ENCODE results near the gene AQP10.
"Not testable (repeated sequence)": the region's sequence is repeated elsewhere in the genome, so short reads cannot be mapped to it uniquely, and the experiment has no call there.

AQP10 gene

DNA sequence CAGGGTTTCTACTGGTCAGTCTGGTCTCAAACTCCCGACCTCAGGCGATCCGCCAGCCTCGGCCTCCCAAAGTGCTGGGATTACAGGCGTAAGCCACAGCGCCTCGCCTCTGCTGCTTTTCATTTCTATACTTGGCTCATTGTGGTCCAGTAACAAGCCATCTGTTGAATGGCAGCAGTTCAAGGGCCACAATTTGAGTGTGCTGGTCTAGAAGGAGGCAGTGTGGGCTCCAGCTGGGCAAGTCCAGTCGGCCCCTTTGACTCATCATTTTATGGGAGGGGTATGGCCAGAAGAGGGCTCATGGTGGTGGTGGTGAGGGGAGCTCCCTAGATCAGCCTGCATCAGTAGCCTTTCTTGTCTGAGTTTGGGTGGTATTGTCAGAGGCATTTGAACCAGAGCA is 37.6 kb downstream of the AQP10 start:
- Histone ChIP-seq H3K27me3 (ENCODE audit: low read depth) (no peaks in the 10 kb centered on the region), H3K36me3 (replicated peaks) (no peaks in the 10 kb centered on the region), H3K9me3 (no peaks in the 10 kb centered on the region), H3K4me1 (peaks cover 5% of the 10 kb centered on the region), H3K4me3 (no peak overlapping the region)
- DNase-seq (ENCODE audit: low spot score in 2 of 2) = no peak
- in situ Hi-C loops (cut with MboI; ENCODE audit: low sequenced_read_pairs) = no loop called here

DNA sequence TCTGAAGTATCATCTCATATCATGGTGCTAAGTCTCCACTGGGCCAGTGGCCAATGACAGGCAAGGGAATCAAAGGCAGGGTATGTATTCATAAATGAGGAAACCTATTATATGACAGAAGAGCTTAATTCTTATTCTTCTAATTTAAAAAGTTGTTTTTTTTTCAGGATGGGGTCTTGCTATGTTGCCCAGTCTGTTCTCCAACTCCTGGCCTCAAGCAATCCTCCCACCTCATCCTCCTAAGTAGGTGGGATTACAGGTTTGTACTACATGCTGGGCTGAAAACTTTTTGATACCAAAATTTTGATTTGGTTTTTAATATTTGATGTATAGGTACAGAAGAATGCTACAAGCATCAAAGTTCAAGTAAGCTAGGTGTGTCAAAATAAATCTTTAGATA is 39.4 kb downstream of the AQP10 start:
- H3K9me3 ChIP-seq = no peaks in the 10 kb centered on the region
- in situ Hi-C loops (cut with MboI; ENCODE audit: low sequenced_read_pairs) = no loop called here
- H3K4me1 ChIP-seq = peaks cover 4% of the 10 kb centered on the region; the same call in 1 of the 2 replicates
- no peaks in the 10 kb centered on the region for H3K36me3 ChIP-seq (replicated peaks)
- no peak overlapping the region for H3K4me3 ChIP-seq
- DNase-seq (ENCODE audit: low spot score in 2 of 2) = no peak
- H3K27me3 ChIP-seq (ENCODE audit: low read depth) = no peaks in the 10 kb centered on the region

DNA sequence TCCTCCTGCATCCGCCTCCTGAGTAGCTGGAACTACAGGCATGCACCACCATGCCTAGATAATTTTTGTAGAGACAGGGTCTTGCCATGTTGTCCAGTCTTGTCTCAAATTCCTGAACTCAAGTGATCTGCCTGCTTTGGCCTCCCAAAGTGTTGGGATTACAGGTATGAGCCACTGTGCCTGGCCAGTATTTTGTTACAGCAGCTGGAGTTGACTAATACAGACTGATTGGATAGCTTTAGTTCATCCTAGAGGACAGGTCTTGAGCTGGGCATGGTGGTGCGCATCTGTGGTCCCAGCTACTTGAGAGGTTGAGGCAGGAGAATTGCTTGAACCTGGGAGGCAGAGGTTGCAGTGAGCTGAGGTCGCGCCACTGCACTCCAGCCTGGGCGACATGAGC is 40.0 kb downstream of the AQP10 start:
- H3K36me3 ChIP-seq (replicated peaks); H3K4me1 ChIP-seq; H3K27me3 ChIP-seq (ENCODE audit: low read depth); H3K9me3 ChIP-seq; H3K4me3 ChIP-seq; in situ Hi-C loops (cut with MboI; ENCODE audit: low sequenced_read_pairs); DNase-seq (ENCODE audit: low spot score in 2 of 2): not testable (repeated sequence)

DNA sequence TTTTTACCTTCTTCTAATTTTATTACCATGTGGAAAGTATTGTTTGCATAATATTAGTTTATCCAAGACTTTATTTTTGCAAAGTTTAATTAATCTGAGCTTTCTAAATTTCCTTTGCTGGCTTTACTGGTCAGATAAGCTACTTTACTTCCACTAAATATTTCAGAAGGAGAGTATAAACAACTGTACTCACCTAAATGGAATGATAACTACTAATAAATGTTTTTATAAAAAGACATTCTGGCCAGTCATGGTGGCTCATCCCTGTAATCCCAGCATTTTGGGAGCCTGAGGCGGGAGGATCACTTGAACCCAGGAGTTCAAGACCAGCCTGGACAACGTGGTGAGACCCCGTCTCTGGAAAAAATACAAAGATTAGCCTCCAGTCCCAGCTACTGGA is 40.5 kb downstream of the AQP10 start:
- no peak overlapping the region for H3K4me3 ChIP-seq
- no peaks in the 10 kb centered on the region for H3K36me3 ChIP-seq (replicated peaks)
- H3K27me3 ChIP-seq (ENCODE audit: low read depth) = no peaks in the 10 kb centered on the region
- H3K9me3 ChIP-seq = no peaks in the 10 kb centered on the region
- peaks cover 4% of the 10 kb centered on the region; the same call in 1 of the 2 replicates for H3K4me1 ChIP-seq
- DNase-seq (ENCODE audit: low spot score in 2 of 2) = no peak
- in situ Hi-C loops (cut with MboI; ENCODE audit: low sequenced_read_pairs) = no loop called here

DNA sequence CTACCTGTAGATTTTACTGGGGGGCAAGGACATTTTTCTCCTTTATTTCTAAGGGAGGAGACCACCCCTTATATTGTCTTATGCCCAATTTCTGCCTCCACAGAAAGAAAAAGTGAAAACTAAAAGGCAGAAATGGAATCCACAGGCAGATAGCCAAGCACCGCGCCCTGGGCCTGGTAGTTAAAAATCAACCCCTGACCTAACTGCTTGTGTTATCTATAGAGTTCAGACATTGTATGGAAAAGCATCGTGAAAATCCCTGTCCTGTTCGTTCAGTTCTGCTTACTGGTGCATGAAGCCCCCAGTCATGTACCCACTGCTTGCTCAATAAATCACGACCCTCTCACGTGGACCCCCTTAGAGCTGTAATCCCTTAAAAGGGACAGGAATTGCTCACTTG is 50.5 kb downstream of the AQP10 start:
- Histone ChIP-seq H3K36me3 (replicated peaks) (no peaks in the 10 kb centered on the region), H3K27me3 (ENCODE audit: low read depth) (no peaks in the 10 kb centered on the region), H3K9me3 (no peaks in the 10 kb centered on the region), H3K4me1 (no peaks in the 10 kb centered on the region), H3K4me3 (no peak overlapping the region)
- in situ Hi-C loops (cut with MboI; ENCODE audit: low sequenced_read_pairs) = no loop called here
- DNase-seq (ENCODE audit: low spot score in 2 of 2) = no peak

DNA sequence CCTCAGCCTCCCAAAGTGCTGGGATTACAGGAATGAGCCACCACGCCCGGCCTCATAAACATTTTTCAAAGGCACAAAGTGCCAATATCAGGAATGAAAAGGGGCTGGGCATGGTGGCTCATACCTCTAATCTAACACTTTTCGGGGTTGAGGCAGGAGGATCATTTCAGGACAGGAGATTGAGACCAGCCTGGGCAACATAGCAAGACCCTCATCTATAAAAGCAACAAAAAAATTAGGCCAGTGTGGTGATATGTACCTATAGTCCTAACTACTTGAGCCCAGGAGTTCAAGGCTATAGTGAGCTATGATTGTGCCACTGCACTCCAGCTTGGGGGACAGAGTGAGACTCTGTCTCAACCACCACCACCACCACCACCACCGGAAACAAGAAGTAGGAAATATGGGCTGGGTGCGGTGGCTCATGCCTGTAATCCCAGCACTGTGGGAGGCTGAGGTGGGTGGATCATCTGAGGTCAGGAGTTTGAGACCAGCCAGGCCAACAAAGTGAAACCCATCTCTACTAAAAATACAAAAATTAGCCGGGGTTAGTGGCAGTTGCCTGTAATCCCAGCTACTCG is 53.0 kb downstream of the AQP10 start:
- DNase-seq (ENCODE audit: low spot score in 2 of 2); H3K9me3 ChIP-seq; H3K27me3 ChIP-seq (ENCODE audit: low read depth); H3K4me1 ChIP-seq; in situ Hi-C loops (cut with MboI; ENCODE audit: low sequenced_read_pairs); H3K4me3 ChIP-seq; H3K36me3 ChIP-seq (replicated peaks): not testable (repeated sequence)
